ENCODE results near the gene PRKAG2.

- no peak for TF ChIP-seq MAX (IDR thresholded peaks at IDR 0.05)
- no peak for TF ChIP-seq CTCF (IDR thresholded peaks at IDR 0.05; ENCODE audit: low read depth, low read length, missing input control)
- TF ChIP-seq HNF4G (IDR thresholded peaks at IDR 0.05): no peak
- TF ChIP-seq REST (IDR thresholded peaks at IDR 0.05): no peak
- TF ChIP-seq NR2F2 (IDR thresholded peaks at IDR 0.05): no peak
Measured at GRCh38 chr7:151607464-151607867, 269.4 kb downstream of the PRKAG2 start.
